ENCODE measurements around the gene REEP1. TPM values are rescaled to one million over a fixed set of nuclear protein-coding genes. Genes with fewer than 3 reads are reported as not detected.
"Not testable (repeated sequence)": the region's sequence is repeated elsewhere in the genome, so short reads cannot be mapped to it uniquely, and the experiment has no call there.

The REEP1 gene
- polyA plus RNA-seq, 2 of the 4 experiments (the other 2 are of a cell fraction): 0.30 to 0.45 TPM

DNA sequence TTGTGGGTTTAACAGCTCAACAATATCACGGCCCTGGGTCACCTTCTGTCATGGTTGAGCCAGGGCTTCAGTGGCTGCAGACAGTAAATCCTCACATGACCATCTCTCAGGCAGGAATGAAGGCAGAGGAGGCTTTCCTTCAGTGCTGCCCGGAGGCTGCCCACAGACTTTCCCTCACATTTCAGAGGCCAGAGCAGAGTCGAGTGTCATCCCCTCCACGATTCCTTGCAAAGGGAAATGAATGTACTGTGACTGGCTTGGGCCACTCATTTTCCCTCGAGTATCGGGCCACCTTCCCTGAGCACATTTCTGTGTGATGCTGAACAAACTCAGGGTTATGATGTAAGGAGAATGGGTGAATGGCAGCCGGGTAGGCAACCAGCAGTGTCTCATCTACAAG is 10.0 kb upstream of the REEP1 start:
- POLR2A ChIA-PET: no interaction called here
- Histone ChIP-seq H3K27ac (no peak overlapping the region), H3K4me3 (no peak overlapping the region), H3K9me3 (peaks cover 8% of the 10 kb centered on the region; the same call in 1 of the 3 replicates), H3K4me2 (no peak overlapping the region), H3K4me1 (peaks cover 18% of the 10 kb centered on the region)
- FAIRE-seq (no peak), ATAC-seq (no peak), DNase-seq (ENCODE audit: low read depth in 1 of 2, low spot score in 1 of 2) (no peak)
- TF ChIP-seq MYC (IDR thresholded peaks at IDR 0.05; ENCODE audit: borderline replicate concordance, low read length): no peak
- no peak for TF ChIP-seq CEBPB (IDR thresholded peaks at IDR 0.05)
- no peak for TF ChIP-seq NPAS2 (CRISPR knock-in tag; IDR thresholded peaks at IDR 0.05; ENCODE audit: borderline replicate concordance)
- TF ChIP-seq SREBF2 (IDR thresholded peaks at IDR 0.05): no peak
- no peak for TF ChIP-seq CBX2 (IDR thresholded peaks at IDR 0.05; ENCODE audit: borderline replicate concordance, low read depth)
- TF ChIP-seq, protein P1, sequence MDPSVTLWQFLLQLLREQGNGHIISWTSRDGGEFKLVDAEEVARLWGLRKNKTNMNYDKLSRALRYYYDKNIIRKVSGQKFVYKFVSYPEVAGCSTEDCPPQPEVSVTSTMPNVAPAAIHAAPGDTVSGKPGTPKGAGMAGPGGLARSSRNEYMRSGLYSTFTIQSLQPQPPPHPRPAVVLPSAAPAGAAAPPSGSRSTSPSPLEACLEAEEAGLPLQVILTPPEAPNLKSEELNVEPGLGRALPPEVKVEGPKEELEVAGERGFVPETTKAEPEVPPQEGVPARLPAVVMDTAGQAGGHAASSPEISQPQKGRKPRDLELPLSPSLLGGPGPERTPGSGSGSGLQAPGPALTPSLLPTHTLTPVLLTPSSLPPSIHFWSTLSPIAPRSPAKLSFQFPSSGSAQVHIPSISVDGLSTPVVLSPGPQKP (IDR thresholded peaks at IDR 0.05; ENCODE audit: low read depth, low read length): no peak
- no peak for TF ChIP-seq RNF2 (IDR thresholded peaks at IDR 0.05; ENCODE audit: borderline replicate concordance, low read depth)
- no peak for TF ChIP-seq PHF8 (IDR thresholded peaks at IDR 0.05; ENCODE audit: borderline replicate concordance, low read depth)
- no peak for TF ChIP-seq ZSCAN20 (CRISPR knock-in tag; IDR thresholded peaks at IDR 0.05)
- TF ChIP-seq, protein P2, sequence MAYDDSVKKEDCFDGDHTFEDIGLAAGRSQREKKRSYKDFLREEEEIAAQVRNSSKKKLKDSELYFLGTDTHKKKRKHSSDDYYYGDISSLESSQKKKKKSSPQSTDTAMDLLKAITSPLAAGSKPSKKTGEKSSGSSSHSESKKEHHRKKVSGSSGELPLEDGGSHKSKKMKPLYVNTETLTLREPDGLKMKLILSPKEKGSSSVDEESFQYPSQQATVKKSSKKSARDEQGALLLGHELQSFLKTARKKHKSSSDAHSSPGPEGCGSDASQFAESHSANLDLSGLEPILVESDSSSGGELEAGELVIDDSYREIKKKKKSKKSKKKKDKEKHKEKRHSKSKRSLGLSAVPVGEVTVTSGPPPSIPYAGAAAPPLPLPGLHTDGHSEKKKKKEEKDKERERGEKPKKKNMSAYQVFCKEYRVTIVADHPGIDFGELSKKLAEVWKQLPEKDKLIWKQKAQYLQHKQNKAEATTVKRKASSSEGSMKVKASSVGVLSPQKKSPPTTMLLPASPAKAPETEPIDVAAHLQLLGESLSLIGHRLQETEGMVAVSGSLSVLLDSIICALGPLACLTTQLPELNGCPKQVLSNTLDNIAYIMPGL (CRISPR knock-in tag; IDR thresholded peaks at IDR 0.05; ENCODE audit: borderline replicate concordance): no peak
- no peak for TF ChIP-seq GATA3 (IDR thresholded peaks at IDR 0.05; ENCODE audit: borderline replicate concordance)
- TF ChIP-seq, protein P3, sequence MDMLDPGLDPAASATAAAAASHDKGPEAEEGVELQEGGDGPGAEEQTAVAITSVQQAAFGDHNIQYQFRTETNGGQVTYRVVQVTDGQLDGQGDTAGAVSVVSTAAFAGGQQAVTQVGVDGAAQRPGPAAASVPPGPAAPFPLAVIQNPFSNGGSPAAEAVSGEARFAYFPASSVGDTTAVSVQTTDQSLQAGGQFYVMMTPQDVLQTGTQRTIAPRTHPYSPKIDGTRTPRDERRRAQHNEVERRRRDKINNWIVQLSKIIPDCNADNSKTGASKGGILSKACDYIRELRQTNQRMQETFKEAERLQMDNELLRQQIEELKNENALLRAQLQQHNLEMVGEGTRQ (IDR thresholded peaks at IDR 0.05): no peak
- no peak for TF ChIP-seq ZNF302 (CRISPR knock-in tag; IDR thresholded peaks at IDR 0.05)
- TF ChIP-seq JUNB (IDR thresholded peaks at IDR 0.05): no peak
- CTCF ChIA-PET: interaction anchor here (0.5 to 0.8 kb wide), 2 partner anchors 54 to 1860 kb away, joined by 3 to 4 read pairs; no protein-coding TSS in a partner anchor
- 49% methylated on average over 7 of the region's 7 CpGs for WGBS (ENCODE audit: missing lambda C conversion rate)

DNA sequence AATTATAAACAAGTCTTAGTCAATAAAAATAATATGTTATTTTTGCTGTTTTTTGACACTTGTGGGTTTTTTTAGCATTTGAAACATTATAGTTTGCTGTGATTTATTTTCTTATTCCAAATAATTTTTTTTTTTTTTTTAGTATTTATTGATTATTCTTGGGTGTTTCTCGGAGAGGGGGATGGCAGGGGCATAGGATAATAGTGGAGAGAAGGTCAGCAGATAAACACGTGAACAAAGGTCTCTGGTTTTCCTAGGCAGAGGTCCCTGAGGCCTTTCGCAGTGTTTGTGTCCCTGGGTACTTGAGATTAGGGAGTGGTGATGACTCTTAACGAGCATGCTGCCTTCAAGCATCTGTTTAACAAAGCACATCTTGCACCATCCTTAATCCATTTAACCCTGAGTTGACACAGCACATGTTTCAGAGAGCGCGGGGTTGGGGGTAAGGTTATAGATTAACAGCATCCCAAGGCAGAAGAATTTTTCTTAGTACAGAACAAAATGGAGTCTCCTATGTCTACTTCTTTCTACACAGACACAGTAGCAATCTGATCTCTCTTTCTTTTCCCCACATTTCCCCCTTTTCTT is 8.5 kb upstream of the REEP1 start:
- WGBS (ENCODE audit: missing lambda C conversion rate): 25% methylated on average over 6 of the region's 6 CpGs
- FAIRE-seq, CTCF ChIA-PET: not testable (repeated sequence)

DNA sequence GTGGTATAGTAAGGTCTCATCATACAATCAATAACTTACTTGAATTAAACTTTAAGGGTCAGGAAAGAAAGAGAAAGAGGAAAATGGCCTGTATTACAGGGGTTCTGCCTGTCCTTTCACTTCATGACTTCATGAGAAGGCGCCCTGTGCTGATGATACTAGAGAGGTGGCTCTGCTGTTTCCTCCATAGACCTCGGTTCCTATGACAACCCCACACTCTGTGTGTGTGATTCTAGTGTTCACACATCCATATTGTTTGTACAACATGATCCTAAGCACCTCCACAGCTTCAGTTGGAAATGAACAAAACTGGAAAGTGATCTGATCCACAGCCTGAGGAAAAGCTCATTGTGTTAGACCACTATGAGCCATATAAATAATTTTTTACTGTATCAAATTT is 7.0 kb upstream of the REEP1 start:
- Histone ChIP-seq H3K4me2 (no peak overlapping the region), H3K27ac (no peak overlapping the region), H3K4me3 (no peak overlapping the region), H3K9me3 (peaks cover 27% of the 10 kb centered on the region), H3K4me1 (peaks cover 12% of the 10 kb centered on the region)
- ChIA-PET CTCF (no interaction called here), POLR2A (no interaction called here)
- DNase-seq (ENCODE audit: low read depth in 1 of 2, low spot score in 1 of 2) (no peak), FAIRE-seq (no peak), ATAC-seq (no peak)
- TF ChIP-seq NR3C1 (IDR thresholded peaks at IDR 0.05): no peak
- no peak for TF ChIP-seq FOSL2 (IDR thresholded peaks at IDR 0.05)
- TF ChIP-seq FOSL2 (CRISPR knock-in tag; IDR thresholded peaks at IDR 0.05): no peak
- TF ChIP-seq, protein P4, sequence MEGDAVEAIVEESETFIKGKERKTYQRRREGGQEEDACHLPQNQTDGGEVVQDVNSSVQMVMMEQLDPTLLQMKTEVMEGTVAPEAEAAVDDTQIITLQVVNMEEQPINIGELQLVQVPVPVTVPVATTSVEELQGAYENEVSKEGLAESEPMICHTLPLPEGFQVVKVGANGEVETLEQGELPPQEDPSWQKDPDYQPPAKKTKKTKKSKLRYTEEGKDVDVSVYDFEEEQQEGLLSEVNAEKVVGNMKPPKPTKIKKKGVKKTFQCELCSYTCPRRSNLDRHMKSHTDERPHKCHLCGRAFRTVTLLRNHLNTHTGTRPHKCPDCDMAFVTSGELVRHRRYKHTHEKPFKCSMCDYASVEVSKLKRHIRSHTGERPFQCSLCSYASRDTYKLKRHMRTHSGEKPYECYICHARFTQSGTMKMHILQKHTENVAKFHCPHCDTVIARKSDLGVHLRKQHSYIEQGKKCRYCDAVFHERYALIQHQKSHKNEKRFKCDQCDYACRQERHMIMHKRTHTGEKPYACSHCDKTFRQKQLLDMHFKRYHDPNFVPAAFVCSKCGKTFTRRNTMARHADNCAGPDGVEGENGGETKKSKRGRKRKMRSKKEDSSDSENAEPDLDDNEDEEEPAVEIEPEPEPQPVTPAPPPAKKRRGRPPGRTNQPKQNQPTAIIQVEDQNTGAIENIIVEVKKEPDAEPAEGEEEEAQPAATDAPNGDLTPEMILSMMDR (IDR thresholded peaks at IDR 0.05): no peak
- TF ChIP-seq HOXA7 (CRISPR knock-in tag; IDR thresholded peaks at IDR 0.05): no peak
- TF ChIP-seq, protein P2 (CRISPR knock-in tag; IDR thresholded peaks at IDR 0.05; ENCODE audit: borderline replicate concordance): no peak
- no peak for TF ChIP-seq RNF2 (IDR thresholded peaks at IDR 0.05; ENCODE audit: borderline replicate concordance, low read depth)
- no peak for TF ChIP-seq FOSB (CRISPR knock-in tag; IDR thresholded peaks at IDR 0.05)
- TF ChIP-seq, protein P5, sequence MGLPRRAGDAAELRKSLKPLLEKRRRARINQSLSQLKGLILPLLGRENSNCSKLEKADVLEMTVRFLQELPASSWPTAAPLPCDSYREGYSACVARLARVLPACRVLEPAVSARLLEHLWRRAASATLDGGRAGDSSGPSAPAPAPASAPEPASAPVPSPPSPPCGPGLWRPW (IDR thresholded peaks at IDR 0.05): no peak
- no peak for TF ChIP-seq CHD2 (IDR thresholded peaks at IDR 0.05; ENCODE audit: low read length, partially characterized antibody)
- TF ChIP-seq, protein P6, sequence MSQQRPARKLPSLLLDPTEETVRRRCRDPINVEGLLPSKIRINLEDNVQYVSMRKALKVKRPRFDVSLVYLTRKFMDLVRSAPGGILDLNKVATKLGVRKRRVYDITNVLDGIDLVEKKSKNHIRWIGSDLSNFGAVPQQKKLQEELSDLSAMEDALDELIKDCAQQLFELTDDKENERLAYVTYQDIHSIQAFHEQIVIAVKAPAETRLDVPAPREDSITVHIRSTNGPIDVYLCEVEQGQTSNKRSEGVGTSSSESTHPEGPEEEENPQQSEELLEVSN (IDR thresholded peaks at IDR 0.05; ENCODE audit: borderline replicate concordance, low read depth): no peak
- TF ChIP-seq EP300 (IDR thresholded peaks at IDR 0.05): no peak
- 37% methylated on average over 2 of the region's 2 CpGs for WGBS (ENCODE audit: missing lambda C conversion rate)

More for the DNA sequence above, 8.5 kb upstream of the REEP1 start:
- POLR2A ChIA-PET; H3K4me3 ChIP-seq; H3K27ac ChIP-seq; DNase-seq (ENCODE audit: low read depth in 1 of 2, low spot score in 1 of 2); ATAC-seq: not testable (repeated sequence)
- Histone ChIP-seq H3K4me1 (peaks cover 12% of the 10 kb centered on the region), H3K4me2 (peak overlapping the region; percentile 37), H3K9me3 (peaks cover 21% of the 10 kb centered on the region)
